Vagina (tissue), 2 donors: ENCODE results near the gene KRT7. TPM values are rescaled to one million over a fixed set of nuclear protein-coding genes. Genes with fewer than 3 reads are reported as not detected.

Source experiments
- DNase-seq, 2 donors: peaks; one replicate each; pipeline ENCODE4 v3.0.0-alpha.2; 2017; ENCODE audit errors: extremely low spot score in 2 of 2
- H3K27ac ChIP-seq: fragments of 200-600 bp; sonication (generic); one replicate; pipeline ENCODE4 v1.5.1; 2019
- H3K27me3 ChIP-seq: fragments of 200-600 bp; sonication (generic); one replicate; pipeline ENCODE4 v1.5.1; 2019
- H3K36me3 ChIP-seq, 2 donors: fragments of 200-600 bp; sonication (generic); one replicate each; pipeline ENCODE4 v1.5.1; 2017 to 2019
- H3K4me1 ChIP-seq: fragments of 200-600 bp; sonication (generic); one replicate; pipeline ENCODE4 v1.5.1; 2019
- H3K4me3 ChIP-seq, 2 donors: fragments of 200-600 bp; sonication (generic); 1 replicate in 1 of 2; 2 replicates in 1 of 2; pipeline ENCODE4 v1.5.1; 2016 to 2019
- H3K9me3 ChIP-seq: fragments of 200-600 bp; sonication (generic); one replicate; pipeline ENCODE4 v1.5.1; 2019
- CTCF ChIP-seq, 3 experiments: fragments of 450-650 bp in 2 of 3; fragments of 200-600 bp in 1 of 3; sonication (generic) in 1 of 3; IDR thresholded peaks; one replicate each; pipeline ENCODE4 v1.5.1; 2017 to 2019; ENCODE audit warnings: antibody characterized with exemption in 3 of 3, mild to moderate bottlenecking in 2 of 3, moderate library complexity in 2 of 3
- POLR2A ChIP-seq, 2 donors: fragments of 450-650 bp; IDR thresholded peaks; one replicate each; pipeline ENCODE4 v1.6.1; 2017; ENCODE audit warnings: antibody characterized with exemption in 2 of 2, mild to moderate bottlenecking in 2 of 2, moderate library complexity in 2 of 2
- POLR2AphosphoS5 ChIP-seq, 2 donors: sonication (generic); formaldehyde crosslinking; IDR thresholded peaks; one replicate each; pipeline ENCODE4 v1.9.0; 2017; ENCODE audit warnings: antibody characterized with exemption in 2 of 2, mild to moderate bottlenecking in 2 of 2, low read depth in 1 of 2; ENCODE audit not compliant: insufficient read depth in 1 of 2
- intact Hi-C: fragments of 100-400 bp; cut with DNase I; formaldehyde crosslinking; loops from one replicate; pipeline ENCODE4 v1.15.1; 2023
- total RNA-seq: library from RNA; depleted of rRNA; stranded (reverse); fragments of >200 nt; gene quantifications from one replicate; pipeline ENCODE4 v1.2.3, GENCODE V29; 2016

The KRT7 gene
- 7.6 TPM for total RNA-seq

- no peak for DNase-seq
- no peaks in the 10 kb centered on the region for H3K27me3 ChIP-seq
Measured at GRCh38 chr12:52232674-52233461, at the start of gene KRT7. Gene KRT7, plus strand, starts transcription at chr12:52233243. Its CDS starts 54 bp downstream, at chr12:52233297.

DNA sequence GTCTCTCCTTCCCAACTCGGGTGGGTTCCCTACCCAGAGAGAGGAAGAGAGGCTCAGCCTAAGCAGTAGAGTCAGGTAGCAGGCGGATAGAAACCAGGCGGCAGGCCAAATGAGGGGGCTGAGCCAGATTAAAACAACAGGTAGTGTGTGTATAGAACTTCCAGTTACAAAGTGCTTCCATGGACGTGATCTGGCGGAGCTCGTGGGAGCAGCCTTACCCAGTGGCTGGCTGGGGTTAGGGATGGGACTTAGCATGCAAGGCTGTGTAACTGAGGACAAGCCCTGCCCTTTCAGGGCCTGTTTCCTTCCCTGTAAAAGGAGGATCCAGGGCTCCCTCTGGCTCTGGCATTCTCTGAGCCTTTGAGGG is 49.5 kb upstream of the KRT7 start:
- intact Hi-C loops = no loop called here
- Histone ChIP-seq H3K4me3 (no peak overlapping the region), H3K27me3 (no peaks in the 10 kb centered on the region), H3K4me1 (peaks cover 38% of the 10 kb centered on the region), H3K9me3 (no peaks in the 10 kb centered on the region), H3K36me3 (no peaks in the 10 kb centered on the region), H3K27ac (peak overlapping the region; percentile 25)
- DNase-seq = no peak
- TF ChIP-seq CTCF (IDR thresholded peaks at IDR 0.05) = no peak
- TF ChIP-seq POLR2AphosphoS5 (IDR thresholded peaks at IDR 0.05; ENCODE audit: insufficient read depth in 1 of 2, low read depth in 1 of 2) = no peak
- no peak for TF ChIP-seq POLR2A (IDR thresholded peaks at IDR 0.05)

More at GRCh38 chr12:52232674-52233461, at the start of gene KRT7:
- H3K9me3 ChIP-seq = no peaks in the 10 kb centered on the region
- H3K27ac ChIP-seq = no peak within 1 kb of the TSS
- no peak for TF ChIP-seq POLR2A (IDR thresholded peaks at IDR 0.05)
- intact Hi-C loops = no loop called here
- H3K4me1 ChIP-seq = peaks cover 32% of the 10 kb centered on the region
- no peaks in the 10 kb centered on the region for H3K36me3 ChIP-seq
- peak within 1 kb of the TSS in 1 of 2 donors; percentile 28 for H3K4me3 ChIP-seq

DNA sequence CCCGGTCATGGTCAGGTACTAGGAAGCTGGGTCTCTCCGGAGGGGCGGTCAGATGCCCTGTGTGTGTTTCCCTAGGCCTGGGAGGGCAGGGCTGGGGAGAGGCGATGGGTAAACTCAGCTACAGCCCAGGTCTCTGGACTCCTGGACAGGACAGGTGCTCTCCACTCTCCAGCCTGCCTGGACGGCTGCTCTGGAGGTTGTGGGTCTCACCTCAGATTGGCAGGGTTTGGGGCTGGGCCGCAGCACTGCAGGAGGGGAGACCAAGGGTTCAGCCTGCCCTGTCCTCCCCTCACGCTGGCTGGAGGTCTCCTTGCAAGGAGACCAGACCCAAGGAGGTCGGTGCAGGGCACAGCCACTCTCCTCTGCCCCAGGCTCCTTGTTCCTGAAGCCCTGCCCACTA is 49.1 kb upstream of the KRT7 start:
- H3K36me3 ChIP-seq = no peaks in the 10 kb centered on the region
- H3K27me3 ChIP-seq = no peaks in the 10 kb centered on the region
- DNase-seq = no peak
- H3K9me3 ChIP-seq = no peaks in the 10 kb centered on the region
- intact Hi-C loops = no loop called here
- TF ChIP-seq POLR2A (IDR thresholded peaks at IDR 0.05) = no peak
- TF ChIP-seq POLR2AphosphoS5 (IDR thresholded peaks at IDR 0.05; ENCODE audit: insufficient read depth in 1 of 2, low read depth in 1 of 2) = no peak
- peaks cover 38% of the 10 kb centered on the region for H3K4me1 ChIP-seq
- no peak overlapping the region for H3K4me3 ChIP-seq
- H3K27ac ChIP-seq = no peak overlapping the region

GRCh38 chr12:52184813-52185212 is 48.2 kb upstream of the KRT7 start:
- Histone ChIP-seq H3K4me3 (no peak overlapping the region), H3K36me3 (no peaks in the 10 kb centered on the region), H3K4me1 (peaks cover 38% of the 10 kb centered on the region), H3K9me3 (no peaks in the 10 kb centered on the region), H3K27ac (no peak overlapping the region), H3K27me3 (no peaks in the 10 kb centered on the region)
- intact Hi-C loops = no loop called here
- DNase-seq = no peak
- TF ChIP-seq POLR2A (IDR thresholded peaks at IDR 0.05) = no peak
- TF ChIP-seq CTCF (IDR thresholded peaks at IDR 0.05) = no peak
- no peak for TF ChIP-seq POLR2AphosphoS5 (IDR thresholded peaks at IDR 0.05; ENCODE audit: insufficient read depth in 1 of 2, low read depth in 1 of 2)

DNA sequence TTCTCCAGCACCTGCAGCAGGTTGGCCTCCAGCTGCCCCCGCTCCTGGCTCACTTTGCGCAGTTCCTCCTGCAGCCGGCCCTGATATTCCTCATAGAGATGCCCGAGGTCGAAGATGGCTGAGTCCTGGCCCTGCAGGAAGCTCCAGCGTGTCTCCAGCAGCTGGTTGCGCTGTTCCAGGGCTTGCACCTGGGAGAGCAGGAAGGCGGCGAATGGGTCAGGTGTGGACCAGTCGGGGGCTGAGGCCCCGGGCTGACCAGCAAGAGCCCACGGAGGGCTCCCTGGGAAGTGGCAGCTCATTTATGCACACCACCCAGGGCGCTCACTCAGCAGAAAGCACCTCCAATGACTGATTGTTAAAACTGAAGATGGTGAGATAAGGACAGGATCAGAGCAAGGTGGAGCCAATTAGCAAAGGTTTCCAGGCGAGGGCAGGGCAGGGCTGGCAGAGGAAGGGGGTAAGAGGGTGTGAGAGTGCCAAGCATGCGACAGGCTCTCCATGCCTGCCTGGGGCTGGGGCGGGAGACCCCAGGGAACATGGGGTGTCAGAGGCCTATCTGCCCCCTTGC is 47.6 kb upstream of the KRT7 start:
- intact Hi-C loops = no loop called here
- H3K4me3 ChIP-seq = no peak overlapping the region
- H3K4me1 ChIP-seq = peaks cover 38% of the 10 kb centered on the region
- H3K27me3 ChIP-seq = no peaks in the 10 kb centered on the region
- no peaks in the 10 kb centered on the region for H3K36me3 ChIP-seq
- no peak for DNase-seq
- TF ChIP-seq POLR2A (IDR thresholded peaks at IDR 0.05) (no peak), CTCF (IDR thresholded peaks at IDR 0.05) (no peak), POLR2AphosphoS5 (IDR thresholded peaks at IDR 0.05; ENCODE audit: insufficient read depth in 1 of 2, low read depth in 1 of 2) (no peak)
- peak overlapping the region; percentile 52 for H3K27ac ChIP-seq
- H3K9me3 ChIP-seq = no peaks in the 10 kb centered on the region
